PC-9 (cell line): Measurements from ENCODE around the gene PTPRR.

ENCODE experiments used
- CTCF ChIP-seq: fragments of 200-600 bp; sonication (generic); conservative IDR thresholded peaks from 2 replicates; pipeline ENCODE4 v1.6.1; 2017; ENCODE audit warnings: mixed run types, antibody characterized with exemption, mild to moderate bottlenecking, moderate library complexity
- EZH2 ChIP-seq: fragments of 200-600 bp; sonication (generic); IDR thresholded peaks from 2 replicates; pipeline ENCODE4 v1.8.0; 2017; ENCODE audit warnings: antibody characterized with exemption, low read depth

DNA sequence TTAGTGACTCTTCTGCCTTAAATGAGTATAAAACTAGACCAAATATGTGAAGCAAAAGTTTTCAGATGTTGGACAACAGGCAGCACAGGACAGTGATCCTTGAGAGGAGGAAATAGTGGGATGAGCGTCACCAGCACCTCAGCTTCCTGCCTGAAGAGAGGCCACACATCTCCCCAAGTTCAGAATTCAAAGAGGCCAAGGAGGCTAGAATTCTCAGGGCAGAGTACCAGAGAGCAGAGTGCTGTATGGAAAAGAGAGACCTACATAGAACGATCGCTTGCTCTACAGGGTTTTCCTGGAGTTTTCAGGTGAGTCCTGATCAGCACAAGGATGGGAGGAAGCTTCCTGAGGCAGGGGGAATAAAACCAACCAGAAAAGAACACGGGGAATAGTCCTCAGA lies 107.0 kb downstream of the PTPRR start:
- no peak for TF ChIP-seq CTCF
- TF ChIP-seq EZH2 = no peak
